Heart left ventricle (tissue), 16 donors: Measurements from ENCODE around the gene HIGD1B. TPM values are rescaled to one million over a fixed set of nuclear protein-coding genes. Genes with fewer than 3 reads are reported as not detected.

ENCODE experiments used
- ATAC-seq, 4 donors: fragments of 200-7000 bp; cut with Tn5 transposase; one replicate each; pipeline ENCODE4 v1.9.1; 2020 to 2022; ENCODE audit warnings: moderate library complexity in 4 of 4, mild to moderate bottlenecking in 3 of 4, moderate number of reproducible peaks in 1 of 4
- DNase-seq, 5 donors: peaks; one replicate each; pipeline ENCODE4 v3.0.0-alpha.2; 2020
- H3K27ac ChIP-seq, 12 donors: fragments of 200-600 bp; sonication (generic) in 4 of 12; one replicate each; pipeline versions ENCODE4 v1.5.0 to v1.8.0; 2016 to 2022; ENCODE audit warnings: mild to moderate bottlenecking in 2 of 12
- H3K27me3 ChIP-seq, 9 donors: fragments of 200-600 bp; sonication (generic) in 2 of 9; one replicate each; pipeline versions ENCODE4 v1.5.1 to v1.8.0; 2016 to 2022; ENCODE audit warnings: mild to moderate bottlenecking in 3 of 9
- H3K36me3 ChIP-seq, 9 donors: fragments of 200-600 bp; sonication (generic) in 2 of 9; one replicate each; pipeline versions ENCODE4 v1.5.0 to v1.8.0; 2018 to 2022; ENCODE audit warnings: mild to moderate bottlenecking in 2 of 9
- H3K4me1 ChIP-seq, 12 donors: fragments of 200-600 bp; sonication (generic) in 4 of 12; one replicate each; pipeline versions ENCODE4 v1.5.0 to v1.8.0; 2016 to 2022; ENCODE audit warnings: mild to moderate bottlenecking in 3 of 12
- H3K4me3 ChIP-seq, 12 donors: fragments of 200-600 bp; sonication (generic) in 4 of 12; one replicate each; pipeline versions ENCODE4 v1.5.0 to v1.8.0; 2017 to 2022; ENCODE audit warnings: mild to moderate bottlenecking in 9 of 12, moderate library complexity in 4 of 12
- H3K9me3 ChIP-seq, 12 donors: fragments of 200-600 bp; sonication (generic) in 4 of 12; one replicate each; pipeline versions ENCODE4 v1.5.0 to v1.8.0; 2016 to 2022; ENCODE audit warnings: mild to moderate bottlenecking in 1 of 12
- CTCF ChIP-seq, 12 donors: fragments of 200-600 bp; sonication (generic) in 4 of 12; IDR thresholded peaks; one replicate each; pipeline versions ENCODE4 v1.5.0 to v1.8.0; 2018 to 2022; ENCODE audit warnings: antibody characterized with exemption in 12 of 12, mild to moderate bottlenecking in 5 of 12
- POLR2A ChIP-seq, 2 donors: fragments of 450-650 bp; IDR thresholded peaks; one replicate each; pipeline ENCODE4 v1.6.1; 2017; ENCODE audit warnings: antibody characterized with exemption in 2 of 2, mild to moderate bottlenecking in 2 of 2, moderate library complexity in 2 of 2
- WGBS, 4 donors: extraction: QIAGEN DNeasy Blood & Tissue Kit in 2 of 4; methylation state at CpG; one replicate each; pipeline versions ENCODE4 v1.1.5 to v1.1.7; 2013 to 2018; 5-methylcytosine and 5-hydroxymethylcytosine counted together
- intact Hi-C, 10 donors: fragments of 100-400 bp; cut with DNase I; formaldehyde crosslinking; loops; one replicate each; pipeline versions ENCODE4 v1.11.1 to v1.14.2; 2022
- polyA plus RNA-seq, 2 donors: library from polyadenylated mRNA; stranded (reverse); fragments of 200-250 nt; gene quantifications; one replicate each; pipeline ENCODE4 v1.2.3, GENCODE V29; 2013
- total RNA-seq, 9 donors: library from RNA; depleted of rRNA in 2 of 9; stranded (reverse); fragments of >200 nt in 2 of 9; fragmentation: NEBNext Ultra II Directional in 3 of 9; extraction: Animal tissue kit (Norgen Biotek cat#: 25700) in 3 of 9; gene quantifications; one replicate each; pipeline versions ENCODE4 v1.1.0 to v1.2.4, GENCODE V29; 2016 to 2023
- donor health status: ischemic (EF 13 %, LVEDD 7.1; RV severe dilation, severe dysfunction).
- donor health status: healthy with polysubstance abuse.
- donor health status: DM: no; HTN: yes; CAD: no.
- donor health status: DM: no; HTN: no; CAD: no.
- donor health status: ischemic (EF 25% LVEDD 6.9; RV normal size, moderate dysfunction).
- donor health status: ischemic (EF 25% LVEDD 5.7; RV mildly dilated, moderate dysfunction).
- donor health status: healthy.
- donor health status: DM: yes; HTN: yes; CAD: no.
- donor health status: ischemic (EF 35%, LVEDD 5.7; RV mildly dilated, moderate dysfunction).
- donor health status: nonischemic (EF 11% LVEDD 7.7; RV severe dilation, severe dysfunction).
- donor health status: DM: yes; HTN: yes; CAD: no.
- donor health status: PGD.
- donor health status: ischemic (EF 29% LVEDD 5.4; RV normal size, mild dysfunction).
- donor health status: nonischemic (EF 23%, LVEDD 6.1; RV moderate dilation, normal function).

Gene HIGD1B
- total and polyA plus RNA-seq, 11 donors: 4.3 to 30.9 (median 13.5) TPM

DNA sequence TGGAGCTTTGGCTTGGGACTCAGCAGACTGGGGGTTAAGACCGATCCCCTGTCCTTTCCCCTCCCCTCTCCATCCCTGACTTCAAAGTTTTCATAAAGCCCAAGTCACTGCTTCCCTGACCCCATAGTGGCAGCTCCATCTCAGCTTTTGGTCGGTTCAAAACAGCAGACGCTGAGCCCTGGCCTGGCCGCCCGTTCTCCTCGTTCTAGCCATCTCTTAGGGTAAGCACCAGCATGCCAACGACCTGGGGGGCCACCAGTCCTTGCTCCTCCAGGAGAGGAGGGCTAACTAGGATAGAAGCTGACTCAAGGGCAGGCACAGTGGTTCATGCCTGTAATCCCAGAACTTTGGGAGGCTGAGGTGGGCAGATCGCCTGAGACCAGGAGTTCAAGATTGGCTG, 1.5 kb upstream of the HIGD1B start:
- H3K27ac ChIP-seq: peak overlapping the region in 3 of 12 donors; percentile 13 to 59 (median 17)
- intact Hi-C loops: loop anchor here in 1 of 10 donors (5.0 kb wide), 1 partner anchor 39 kb away; no protein-coding TSS in a partner anchor
- no peak overlapping the region for H3K4me3 ChIP-seq
- H3K27me3 ChIP-seq: no peaks in the 10 kb centered on the region
- TF ChIP-seq POLR2A (IDR thresholded peaks at IDR 0.05) (no peak), CTCF (IDR thresholded peaks at IDR 0.05) (no peak)
- peaks cover 0 to 21% (median 14%) of the 10 kb centered on the region in 9 donors for H3K36me3 ChIP-seq
- no peaks in the 10 kb centered on the region for H3K9me3 ChIP-seq
- H3K4me1 ChIP-seq: peaks cover 0 to 21% (median 2%) of the 10 kb centered on the region in 12 donors
- DNase-seq (no peak), ATAC-seq (no peak)
- WGBS, 4 donors: 80 to 84% (median 82%) methylated on average over 8 of the region's 8 CpGs

GRCh38 chr17:44848257-44848795, 643 bp downstream of the HIGD1B start:
- WGBS, 4 donors: 59 to 71% (median 63%) methylated on average over 6 of the region's 6 CpGs
- ATAC-seq: no peak

GRCh38 chr17:44848961-44849489, 1.3 kb downstream of the HIGD1B start:
- H3K27me3 ChIP-seq: no peaks in the 10 kb centered on the region
- ATAC-seq (no peak), DNase-seq (peak in 1 of 5 donors; percentile 22)
- intact Hi-C loops: loop anchor here in 1 of 10 donors (5.0 kb wide), 1 partner anchor 42 kb away; no protein-coding TSS in a partner anchor
- H3K4me1 ChIP-seq: peaks cover 0 to 3% (median 0%) of the 10 kb centered on the region in 12 donors
- H3K27ac ChIP-seq: peak overlapping the region in 8 of 12 donors; percentile 13 to 68 (median 64)
- H3K36me3 ChIP-seq: peaks cover 0 to 49% (median 42%) of the 10 kb centered on the region in 9 donors
- no peak for TF ChIP-seq CTCF (IDR thresholded peaks at IDR 0.05)
- no peak for TF ChIP-seq POLR2A (IDR thresholded peaks at IDR 0.05)
- 80 to 93% (median 89%) methylated on average over 12 of the region's 12 CpGs for WGBS, 4 donors
- no peaks in the 10 kb centered on the region for H3K9me3 ChIP-seq
- peak overlapping the region in 8 of 12 donors; percentile 26 to 48 (median 36) for H3K4me3 ChIP-seq

More at GRCh38 chr17:44848257-44848795, 643 bp downstream of the HIGD1B start:
- Histone ChIP-seq H3K27ac (peak overlapping the region in 10 of 12 donors; percentile 6 to 68 (median 60)), H3K27me3 (no peaks in the 10 kb centered on the region), H3K4me3 (peak overlapping the region in 11 of 12 donors; percentile 8 to 48 (median 32)), H3K4me1 (peaks cover 0 to 7% (median 0%) of the 10 kb centered on the region in 12 donors), H3K9me3 (no peaks in the 10 kb centered on the region), H3K36me3 (peaks cover 0 to 42% (median 35%) of the 10 kb centered on the region in 9 donors)
- intact Hi-C loops: loop anchor here in 1 of 10 donors (5.0 kb wide), 1 partner anchor 41 kb away; no protein-coding TSS in a partner anchor
- DNase-seq: peak in 1 of 5 donors; percentile 32
- no peak for TF ChIP-seq POLR2A (IDR thresholded peaks at IDR 0.05)

- intact Hi-C loops: no loop called here
- WGBS, 4 donors: 80 to 91% (median 88%) methylated on average over 7 of the region's 7 CpGs
Measured at GRCh38 chr17:44850025-44850424, 2.3 kb downstream of the HIGD1B start.

More at GRCh38 chr17:44850025-44850424, 2.3 kb downstream of the HIGD1B start:
- no peak for DNase-seq
- Histone ChIP-seq H3K27me3 (no peaks in the 10 kb centered on the region), H3K27ac (peak overlapping the region; percentile 2 to 70 (median 49)), H3K4me1 (no peaks in the 10 kb centered on the region), H3K4me3 (no peak overlapping the region), H3K36me3 (peaks cover 0 to 59% (median 52%) of the 10 kb centered on the region in 9 donors), H3K9me3 (no peaks in the 10 kb centered on the region)
- TF ChIP-seq POLR2A (IDR thresholded peaks at IDR 0.05) (no peak), CTCF (IDR thresholded peaks at IDR 0.05) (no peak)
- ATAC-seq: no peak
